ENCODE measurements around the gene DNAL1. TPM values are rescaled to one million over a fixed set of nuclear protein-coding genes. Genes with fewer than 3 reads are reported as not detected.
A peak's percentile ranks its signal among the peaks of the same experiment; 100 is the strongest.

The DNAL1 gene
- total and polyA plus RNA-seq, 2 of the 13 experiments (the other 11 are each of a cell fraction or from before 2014, with no cell fraction given): 1.4 to 13.3 TPM

DNA sequence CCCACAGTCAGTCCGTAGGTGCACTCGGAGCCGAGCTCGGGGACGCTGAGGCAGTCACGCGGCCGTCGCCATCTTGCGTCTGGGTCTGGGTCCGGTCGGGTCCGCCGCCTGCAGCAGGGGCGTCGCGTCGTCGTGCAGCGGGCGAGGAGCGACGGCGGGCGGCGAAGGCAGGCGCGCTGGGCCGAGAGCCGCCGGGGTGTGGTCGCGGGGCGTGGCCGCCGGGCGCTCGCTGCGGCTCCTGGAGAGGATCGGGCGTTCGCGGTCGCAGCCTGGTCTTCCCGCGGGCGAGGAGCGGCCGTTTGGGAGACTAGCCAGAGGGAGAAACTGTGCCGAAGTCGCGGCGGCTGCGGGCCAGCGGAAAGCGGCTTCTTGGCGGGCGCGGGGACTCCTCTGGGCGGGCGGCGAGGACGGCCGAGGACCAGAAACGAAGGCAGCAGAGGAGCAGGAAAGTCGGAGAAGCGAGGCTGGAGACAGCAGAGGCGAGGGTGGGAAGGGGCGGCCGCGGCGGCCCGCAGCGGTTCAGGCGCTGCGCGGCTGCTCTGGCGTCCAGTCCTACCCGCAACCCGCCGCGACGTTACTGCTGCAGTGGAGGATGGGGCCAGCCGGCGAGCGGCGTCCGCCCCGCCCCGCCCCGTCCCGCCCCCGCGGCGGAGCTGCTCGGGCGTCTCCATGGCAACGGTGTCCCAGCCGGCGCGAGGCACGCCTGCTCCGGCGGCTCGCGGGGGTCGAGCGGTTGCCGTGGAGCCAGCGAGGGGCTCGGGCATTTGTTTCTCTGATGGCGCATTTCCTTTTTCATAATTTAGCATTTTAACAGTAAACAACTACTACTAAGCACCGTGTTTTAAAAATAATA, 69.2 kb downstream of the DNAL1 start, which contains the start of gene PNMA1 (continued):
- TF ChIP-seq, protein P1, sequence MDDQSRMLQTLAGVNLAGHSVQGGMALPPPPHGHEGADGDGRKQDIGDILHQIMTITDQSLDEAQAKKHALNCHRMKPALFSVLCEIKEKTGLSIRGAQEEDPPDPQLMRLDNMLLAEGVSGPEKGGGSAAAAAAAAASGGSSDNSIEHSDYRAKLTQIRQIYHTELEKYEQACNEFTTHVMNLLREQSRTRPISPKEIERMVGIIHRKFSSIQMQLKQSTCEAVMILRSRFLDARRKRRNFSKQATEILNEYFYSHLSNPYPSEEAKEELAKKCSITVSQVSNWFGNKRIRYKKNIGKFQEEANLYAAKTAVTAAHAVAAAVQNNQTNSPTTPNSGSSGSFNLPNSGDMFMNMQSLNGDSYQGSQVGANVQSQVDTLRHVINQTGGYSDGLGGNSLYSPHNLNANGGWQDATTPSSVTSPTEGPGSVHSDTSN (CRISPR knock-in tag; IDR thresholded peaks at IDR 0.05; ENCODE audit: borderline replicate concordance): no peak
- TF ChIP-seq MTF1 (CRISPR knock-in tag; IDR thresholded peaks at IDR 0.05): no peak
- TF ChIP-seq, protein P2, sequence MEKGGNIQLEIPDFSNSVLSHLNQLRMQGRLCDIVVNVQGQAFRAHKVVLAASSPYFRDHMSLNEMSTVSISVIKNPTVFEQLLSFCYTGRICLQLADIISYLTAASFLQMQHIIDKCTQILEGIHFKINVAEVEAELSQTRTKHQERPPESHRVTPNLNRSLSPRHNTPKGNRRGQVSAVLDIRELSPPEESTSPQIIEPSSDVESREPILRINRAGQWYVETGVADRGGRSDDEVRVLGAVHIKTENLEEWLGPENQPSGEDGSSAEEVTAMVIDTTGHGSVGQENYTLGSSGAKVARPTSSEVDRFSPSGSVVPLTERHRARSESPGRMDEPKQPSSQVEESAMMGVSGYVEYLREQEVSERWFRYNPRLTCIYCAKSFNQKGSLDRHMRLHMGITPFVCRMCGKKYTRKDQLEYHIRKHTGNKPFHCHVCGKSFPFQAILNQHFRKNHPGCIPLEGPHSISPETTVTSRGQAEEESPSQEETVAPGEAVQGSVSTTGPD (CRISPR knock-in tag; IDR thresholded peaks at IDR 0.05): no peak
- TF ChIP-seq ZNF329 (CRISPR knock-in tag; IDR thresholded peaks at IDR 0.05; ENCODE audit: low read depth): no peak
- TF ChIP-seq TRIM24 (CRISPR knock-in tag; IDR thresholded peaks at IDR 0.05): no peak
- TF ChIP-seq ZNF460 (CRISPR knock-in tag; IDR thresholded peaks at IDR 0.05; ENCODE audit: borderline replicate concordance): no peak
- 0 out of 2 replicates have a peak, but pooled peaks have one; percentile 66 for TF ChIP-seq PRMT3 (CRISPR knock-in tag; IDR thresholded peaks at IDR 0.05; ENCODE audit: borderline replicate concordance, low read depth)
- peak; percentile 90 for TF ChIP-seq ZFY (CRISPR knock-in tag; IDR thresholded peaks at IDR 0.05)
- TF ChIP-seq ISL2 (CRISPR knock-in tag; IDR thresholded peaks at IDR 0.05): no peak
- TF ChIP-seq, protein P3, sequence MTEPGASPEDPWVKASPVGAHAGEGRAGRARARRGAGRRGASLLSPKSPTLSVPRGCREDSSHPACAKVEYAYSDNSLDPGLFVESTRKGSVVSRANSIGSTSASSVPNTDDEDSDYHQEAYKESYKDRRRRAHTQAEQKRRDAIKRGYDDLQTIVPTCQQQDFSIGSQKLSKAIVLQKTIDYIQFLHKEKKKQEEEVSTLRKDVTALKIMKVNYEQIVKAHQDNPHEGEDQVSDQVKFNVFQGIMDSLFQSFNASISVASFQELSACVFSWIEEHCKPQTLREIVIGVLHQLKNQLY (CRISPR knock-in tag; IDR thresholded peaks at IDR 0.05): no peak
- TF ChIP-seq, protein P4, sequence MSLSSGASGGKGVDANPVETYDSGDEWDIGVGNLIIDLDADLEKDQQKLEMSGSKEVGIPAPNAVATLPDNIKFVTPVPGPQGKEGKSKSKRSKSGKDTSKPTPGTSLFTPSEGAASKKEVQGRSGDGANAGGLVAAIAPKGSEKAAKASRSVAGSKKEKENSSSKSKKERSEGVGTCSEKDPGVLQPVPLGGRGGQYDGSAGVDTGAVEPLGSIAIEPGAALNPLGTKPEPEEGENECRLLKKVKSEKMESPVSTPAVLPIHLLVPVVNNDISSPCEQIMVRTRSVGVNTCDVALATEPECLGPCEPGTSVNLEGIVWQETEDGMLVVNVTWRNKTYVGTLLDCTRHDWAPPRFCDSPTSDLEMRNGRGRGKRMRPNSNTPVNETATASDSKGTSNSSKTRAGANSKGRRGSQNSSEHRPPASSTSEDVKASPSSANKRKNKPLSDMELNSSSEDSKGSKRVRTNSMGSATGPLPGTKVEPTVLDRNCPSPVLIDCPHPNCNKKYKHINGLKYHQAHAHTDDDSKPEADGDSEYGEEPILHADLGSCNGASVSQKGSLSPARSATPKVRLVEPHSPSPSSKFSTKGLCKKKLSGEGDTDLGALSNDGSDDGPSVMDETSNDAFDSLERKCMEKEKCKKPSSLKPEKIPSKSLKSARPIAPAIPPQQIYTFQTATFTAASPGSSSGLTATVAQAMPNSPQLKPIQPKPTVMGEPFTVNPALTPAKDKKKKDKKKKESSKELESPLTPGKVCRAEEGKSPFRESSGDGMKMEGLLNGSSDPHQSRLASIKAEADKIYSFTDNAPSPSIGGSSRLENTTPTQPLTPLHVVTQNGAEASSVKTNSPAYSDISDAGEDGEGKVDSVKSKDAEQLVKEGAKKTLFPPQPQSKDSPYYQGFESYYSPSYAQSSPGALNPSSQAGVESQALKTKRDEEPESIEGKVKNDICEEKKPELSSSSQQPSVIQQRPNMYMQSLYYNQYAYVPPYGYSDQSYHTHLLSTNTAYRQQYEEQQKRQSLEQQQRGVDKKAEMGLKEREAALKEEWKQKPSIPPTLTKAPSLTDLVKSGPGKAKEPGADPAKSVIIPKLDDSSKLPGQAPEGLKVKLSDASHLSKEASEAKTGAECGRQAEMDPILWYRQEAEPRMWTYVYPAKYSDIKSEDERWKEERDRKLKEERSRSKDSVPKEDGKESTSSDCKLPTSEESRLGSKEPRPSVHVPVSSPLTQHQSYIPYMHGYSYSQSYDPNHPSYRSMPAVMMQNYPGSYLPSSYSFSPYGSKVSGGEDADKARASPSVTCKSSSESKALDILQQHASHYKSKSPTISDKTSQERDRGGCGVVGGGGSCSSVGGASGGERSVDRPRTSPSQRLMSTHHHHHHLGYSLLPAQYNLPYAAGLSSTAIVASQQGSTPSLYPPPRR (CRISPR knock-in tag; IDR thresholded peaks at IDR 0.05; ENCODE audit: borderline replicate concordance): no peak
- peak; percentile 20; the same call in 1 of the 2 replicates for TF ChIP-seq ZNF713 (CRISPR knock-in tag; IDR thresholded peaks at IDR 0.05)
- no peak for TF ChIP-seq MIXL1 (CRISPR knock-in tag; IDR thresholded peaks at IDR 0.05)
- TF ChIP-seq SOX13 (IDR thresholded peaks at IDR 0.05): no peak
- peak in 1 of 2 experiments; percentile 24; a peak in 1 of 4 replicates for TF ChIP-seq SOX13 (CRISPR knock-in tag; conservative IDR thresholded peaks at IDR 0.05 in 1 of 2, IDR thresholded peaks at IDR 0.05 in 1 of 2)
- no peak for TF ChIP-seq ZNF598 (CRISPR knock-in tag; IDR thresholded peaks at IDR 0.05; ENCODE audit: borderline replicate concordance)
- TF ChIP-seq GATA4 (IDR thresholded peaks at IDR 0.05; ENCODE audit: borderline replicate concordance, low read depth): no peak
- peak; percentile 64; the same call in 1 of the 2 replicates for TF ChIP-seq KAT7 (CRISPR knock-in tag; IDR thresholded peaks at IDR 0.05; ENCODE audit: borderline replicate concordance)
- peak; percentile 59; the same call in 1 of the 2 replicates for TF ChIP-seq ZBTB42 (CRISPR knock-in tag; IDR thresholded peaks at IDR 0.05)
- TF ChIP-seq ZNF44 (CRISPR knock-in tag; IDR thresholded peaks at IDR 0.05): no peak
- no peak for TF ChIP-seq HCFC1 (IDR thresholded peaks at IDR 0.05; ENCODE audit: low read depth, low read length)
- TF ChIP-seq CEBPG (CRISPR knock-in tag; IDR thresholded peaks at IDR 0.05): no peak
- TF ChIP-seq ZNF432 (CRISPR knock-in tag; IDR thresholded peaks at IDR 0.05; ENCODE audit: borderline replicate concordance): no peak

Measured in HepG2 (cell line).